Nephron progenitor cell (in vitro differentiated cells): ENCODE measurements around the gene SARS2.

Source experiments
- DNase-seq: peaks from one replicate; pipeline ENCODE4 v3.0.0; 2021
- H3K27ac Mint-ChIP-seq: 2 replicates; pipeline ENCODE4 v1.8.0; 2021; ENCODE audit warnings: mild to moderate bottlenecking, moderate library complexity, mixed read lengths
- H3K27me3 Mint-ChIP-seq: 2 replicates; pipeline ENCODE4 v1.8.0; 2021; ENCODE audit warnings: mild to moderate bottlenecking, low read depth, mixed read lengths; ENCODE audit not compliant: poor library complexity
- H3K36me3 Mint-ChIP-seq: 2 replicates; pipeline ENCODE4 v1.8.0; 2021; ENCODE audit warnings: low read depth, mixed read lengths
- H3K4me1 Mint-ChIP-seq: 2 replicates; pipeline ENCODE4 v1.8.0; 2021; ENCODE audit warnings: mixed read lengths
- H3K4me3 Mint-ChIP-seq: 2 replicates; pipeline ENCODE4 v1.8.0; 2021; ENCODE audit warnings: mild to moderate bottlenecking, moderate library complexity, mixed read lengths
- H3K9me3 Mint-ChIP-seq: 2 replicates; pipeline ENCODE4 v1.8.0; 2021; ENCODE audit warnings: mild to moderate bottlenecking, moderate library complexity, mixed read lengths
- CTCF ChIP-seq: fragments of 200-600 bp; sonication (generic); IDR thresholded peaks from 2 replicates; pipeline ENCODE4 v1.5.0; 2021; ENCODE audit warnings: antibody characterized with exemption

The SARS2 gene

GRCh38 chr19:38929929-38930775 is at the start of gene SARS2:
SARS2 (minus strand) TSS chr19:38930763; CDS start chr19:38930736, 27 bp downstream.
- peak; percentile 92 for DNase-seq
- Mint-ChIP-seq H3K27me3 (peaks cover 6% of the 10 kb centered on the region), H3K4me3 (peak within 1 kb of the TSS; percentile 98)

GRCh38 chr19:38979812-38980211 is 49.2 kb upstream of the SARS2 start:
- H3K27ac Mint-ChIP-seq, result no peak overlapping the region
- H3K9me3 Mint-ChIP-seq, result peaks cover 21% of the 10 kb centered on the region
- no peak for DNase-seq
- no peak overlapping the region for H3K4me3 Mint-ChIP-seq
- H3K27me3 Mint-ChIP-seq, result no peaks in the 10 kb centered on the region
- H3K36me3 Mint-ChIP-seq, result peaks cover 5% of the 10 kb centered on the region
- TF ChIP-seq CTCF, result no peak
- H3K4me1 Mint-ChIP-seq, result peaks cover 43% of the 10 kb centered on the region

More at GRCh38 chr19:38929929-38930775, at the start of gene SARS2:
- Mint-ChIP-seq H3K9me3 (peaks cover 21% of the 10 kb centered on the region), H3K4me1 (peaks cover 26% of the 10 kb centered on the region), H3K27ac (peak within 1 kb of the TSS; percentile 97), H3K36me3 (peaks cover 52% of the 10 kb centered on the region)
- peak; percentile 100 for TF ChIP-seq CTCF

GRCh38 chr19:38978326-38978689 is 47.7 kb upstream of the SARS2 start:
- H3K36me3 Mint-ChIP-seq, result peaks cover 5% of the 10 kb centered on the region
- H3K4me1 Mint-ChIP-seq, result peaks cover 45% of the 10 kb centered on the region
- peak overlapping the region; percentile 14 for H3K4me3 Mint-ChIP-seq
- H3K27me3 Mint-ChIP-seq, result no peaks in the 10 kb centered on the region
- no peak for DNase-seq
- H3K9me3 Mint-ChIP-seq, result peaks cover 21% of the 10 kb centered on the region
- peak overlapping the region; percentile 94 for H3K27ac Mint-ChIP-seq
- no peak for TF ChIP-seq CTCF

GRCh38 chr19:38977445-38978325 is 47.1 kb upstream of the SARS2 start:
- Mint-ChIP-seq H3K4me3 (peak overlapping the region; percentile 14), H3K36me3 (peaks cover 5% of the 10 kb centered on the region), H3K27ac (peak overlapping the region; percentile 94), H3K4me1 (peaks cover 45% of the 10 kb centered on the region), H3K27me3 (no peaks in the 10 kb centered on the region), H3K9me3 (peaks cover 21% of the 10 kb centered on the region)
- TF ChIP-seq CTCF, result no peak
- no peak for DNase-seq

GRCh38 chr19:38975861-38976271 is 45.3 kb upstream of the SARS2 start:
- H3K9me3 Mint-ChIP-seq, result peaks cover 10% of the 10 kb centered on the region
- H3K4me3 Mint-ChIP-seq, result peak overlapping the region; percentile 89
- no peak for DNase-seq
- H3K4me1 Mint-ChIP-seq, result peaks cover 45% of the 10 kb centered on the region
- no peaks in the 10 kb centered on the region for H3K27me3 Mint-ChIP-seq
- TF ChIP-seq CTCF, result no peak
- H3K36me3 Mint-ChIP-seq, result peaks cover 18% of the 10 kb centered on the region
- H3K27ac Mint-ChIP-seq, result peak overlapping the region; percentile 96
